ENCODE measurements around the gene SYNM.

- no peak for TF ChIP-seq POLR2AphosphoS5 (IDR thresholded peaks at IDR 0.05; ENCODE audit: low read depth, low read length)
- TF ChIP-seq POLR2A (IDR thresholded peaks at IDR 0.05; ENCODE audit: low read depth, low read length) = no peak
Measured at GRCh38 chr15:99087405-99087943, 17.4 kb upstream of the SYNM start.
